PC-3 (cell line): ENCODE data around the gene VSTM2B. TPM values are rescaled to one million over a fixed set of nuclear protein-coding genes. Genes with fewer than 3 reads are reported as not detected.

ENCODE experiments used
- ATAC-seq: fragments of 200-7000 bp; cut with Tn5 transposase; 2 replicates; pipeline ENCODE4 v1.9.1; 2020; ENCODE audit warnings: mild to moderate bottlenecking, moderate library complexity
- BruUV-seq: library from RNA; stranded (reverse); fragments of 400-500 nt; replicated peaks from 2 replicates; lab custom pipeline; 2021; lab: Mats Ljungman, UMichigan
- CTCF ChIA-PET: fragments of 300-600 bp; sonication (Branson Sonifier 250); formaldehyde crosslinking; loops from one replicate; lab custom pipeline; 2022; ENCODE audit warnings: antibody characterized with exemption; lab: Charles Lee
- POLR2A ChIA-PET: fragments of 300-600 bp; sonication (Branson Sonifier 250); formaldehyde crosslinking; loops from one replicate; lab custom pipeline; 2022; ENCODE audit warnings: antibody characterized with exemption; ENCODE audit not compliant: unreplicated experiment; lab: Charles Lee
- DNase-seq: peaks from one replicate; pipeline ENCODE4 v3.0.0-alpha.2; 2015
- H2AFZ ChIP-seq: fragments of 300-600 bp; sonication (generic); 2 replicates; pipeline ENCODE4 v1.6.0; 2016; ENCODE audit warnings: antibody characterized with exemption, low read length
- H3F3A ChIP-seq: fragments of 300-600 bp; sonication (generic); one replicate; pipeline ENCODE4 v1.6.0; 2017; ENCODE audit warnings: antibody characterized with exemption, low read length, control low read depth, mild to moderate bottlenecking; ENCODE audit not compliant: unreplicated experiment
- H3K27ac ChIP-seq: fragments of 300-600 bp; sonication (generic); 2 replicates; pipeline ENCODE4 v1.5.1; 2016; ENCODE audit warnings: mild to moderate bottlenecking, low read length
- H3K27me3 ChIP-seq: fragments of 300-600 bp; sonication (generic); 2 replicates; pipeline ENCODE4 v1.6.1; 2016; ENCODE audit warnings: low read length, mixed read lengths
- H3K36me3 ChIP-seq: fragments of 300-600 bp; sonication (generic); 2 replicates; pipeline ENCODE4 v1.6.1; 2016; ENCODE audit warnings: low read depth, mixed run types, low read length, mixed read lengths
- H3K4me1 ChIP-seq: fragments of 300-600 bp; sonication (generic); 2 replicates; pipeline ENCODE4 v1.5.1; 2016; ENCODE audit warnings: low read length; ENCODE audit not compliant: insufficient read depth
- H3K4me2 ChIP-seq: fragments of 300-600 bp; sonication (generic); 2 replicates; pipeline ENCODE4 v1.6.0; 2016; ENCODE audit warnings: low read length
- H3K4me3 ChIP-seq: fragments of 300-600 bp; sonication (generic); 2 replicates; pipeline ENCODE4 v1.5.1; 2016; ENCODE audit warnings: mild to moderate bottlenecking, low read length, mixed read lengths
- H3K79me2 ChIP-seq: fragments of 300-600 bp; sonication (generic); 2 replicates; pipeline ENCODE4 v1.6.1; 2017; ENCODE audit warnings: low read length, mixed read lengths
- H3K9ac ChIP-seq: fragments of 300-600 bp; sonication (generic); 2 replicates; pipeline ENCODE4 v1.6.0; 2016; ENCODE audit warnings: mild to moderate bottlenecking, low read length
- H3K9me2 ChIP-seq: fragments of 300-600 bp; sonication (generic); replicated peaks from 2 replicates; pipeline ENCODE4 v1.6.1; 2016; ENCODE audit warnings: mixed run types, low read length, mixed read lengths
- H3K9me3 ChIP-seq: fragments of 300-600 bp; sonication (generic); 2 replicates; pipeline ENCODE4 v1.6.1; 2016; ENCODE audit warnings: low read length, mixed read lengths
- H4K20me1 ChIP-seq: fragments of 300-600 bp; sonication (generic); 2 replicates; pipeline ENCODE4 v1.6.1; 2016; ENCODE audit warnings: low read length, mixed read lengths
- EZH2 ChIP-seq: fragments of 300-600 bp; sonication (generic); IDR thresholded peaks from one replicate; pipeline ENCODE4 v1.6.1; 2017; ENCODE audit warnings: antibody characterized with exemption, mild to moderate bottlenecking, low read length; ENCODE audit not compliant: unreplicated experiment
- EZH2phosphoT487 ChIP-seq: fragments of 300-600 bp; sonication (generic); IDR thresholded peaks from 2 replicates; pipeline ENCODE4 v1.6.1; 2018; ENCODE audit warnings: mild to moderate bottlenecking, antibody characterized with exemption, low read length, borderline replicate concordance
- intact Hi-C: fragments of 100-400 bp; cut with micrococcal nuclease; formaldehyde crosslinking; loops from 2 replicates; pipeline ENCODE4 v1.9.0; 2023
- total RNA-seq: library from RNA; depleted of rRNA; stranded (reverse); fragments of >200 nt; gene quantifications from 2 replicates; pipeline ENCODE4 v1.2.3, GENCODE V29; 2014
- TF ChIP-seq, protein P1 (sequence below): fragments of 300-600 bp; sonication (generic); conservative IDR thresholded peaks from 2 replicates; pipeline ENCODE4 v1.5.1; 2017; ENCODE audit warnings: antibody characterized with exemption, low read depth, mild to moderate bottlenecking, low read length

Gene VSTM2B
- total RNA-seq, 1 experiment from 2014 or later: not detected

DNA sequence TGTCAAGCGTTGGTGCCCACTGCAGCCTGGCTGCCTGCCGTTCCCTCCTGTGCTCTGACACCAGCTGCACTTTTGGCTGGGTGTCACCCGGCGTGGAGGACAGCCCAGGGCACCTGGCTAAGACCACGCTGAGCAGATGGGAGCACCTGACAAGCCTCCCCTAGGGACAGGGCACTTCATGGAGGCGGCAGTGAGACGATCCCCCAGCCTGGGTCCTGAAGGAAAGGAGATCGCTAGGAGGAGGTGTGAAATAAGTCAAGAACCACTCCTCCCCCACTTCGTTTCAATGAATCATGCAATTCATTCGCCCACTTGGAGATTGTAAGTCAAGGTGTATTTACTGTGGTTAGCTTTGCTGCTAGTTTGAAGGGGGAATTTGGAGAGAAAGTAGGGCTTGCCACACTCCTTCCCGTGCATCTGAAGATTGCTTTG lies 38.8 kb downstream of the VSTM2B start:
- intact Hi-C loops: no loop called here
- Histone ChIP-seq H3F3A (no peaks in the 10 kb centered on the region), H3K4me2 (no peak overlapping the region), H3K9me2 (no peaks in the 10 kb centered on the region), H3K79me2 (no peaks in the 10 kb centered on the region), H3K27ac (no peak overlapping the region), H3K4me1 (no peaks in the 10 kb centered on the region), H4K20me1 (no peaks in the 10 kb centered on the region), H3K36me3 (no peaks in the 10 kb centered on the region), H3K4me3 (no peak overlapping the region), H2AFZ (no peak overlapping the region), H3K9me3 (no peaks in the 10 kb centered on the region), H3K27me3 (peaks cover 32% of the 10 kb centered on the region), H3K9ac (no peak overlapping the region)
- DNase-seq: no peak
- no peak for ATAC-seq
- ChIA-PET POLR2A (interaction anchor here (0.6 kb wide), 1 partner anchor 18 kb away, joined by 3 read pairs; no protein-coding TSS in a partner anchor), CTCF (no interaction called here)
- no TSS peak for BruUV-seq
- no peak for TF ChIP-seq EZH2phosphoT487
- TF ChIP-seq, protein P1, sequence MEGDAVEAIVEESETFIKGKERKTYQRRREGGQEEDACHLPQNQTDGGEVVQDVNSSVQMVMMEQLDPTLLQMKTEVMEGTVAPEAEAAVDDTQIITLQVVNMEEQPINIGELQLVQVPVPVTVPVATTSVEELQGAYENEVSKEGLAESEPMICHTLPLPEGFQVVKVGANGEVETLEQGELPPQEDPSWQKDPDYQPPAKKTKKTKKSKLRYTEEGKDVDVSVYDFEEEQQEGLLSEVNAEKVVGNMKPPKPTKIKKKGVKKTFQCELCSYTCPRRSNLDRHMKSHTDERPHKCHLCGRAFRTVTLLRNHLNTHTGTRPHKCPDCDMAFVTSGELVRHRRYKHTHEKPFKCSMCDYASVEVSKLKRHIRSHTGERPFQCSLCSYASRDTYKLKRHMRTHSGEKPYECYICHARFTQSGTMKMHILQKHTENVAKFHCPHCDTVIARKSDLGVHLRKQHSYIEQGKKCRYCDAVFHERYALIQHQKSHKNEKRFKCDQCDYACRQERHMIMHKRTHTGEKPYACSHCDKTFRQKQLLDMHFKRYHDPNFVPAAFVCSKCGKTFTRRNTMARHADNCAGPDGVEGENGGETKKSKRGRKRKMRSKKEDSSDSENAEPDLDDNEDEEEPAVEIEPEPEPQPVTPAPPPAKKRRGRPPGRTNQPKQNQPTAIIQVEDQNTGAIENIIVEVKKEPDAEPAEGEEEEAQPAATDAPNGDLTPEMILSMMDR: no peak

DNA sequence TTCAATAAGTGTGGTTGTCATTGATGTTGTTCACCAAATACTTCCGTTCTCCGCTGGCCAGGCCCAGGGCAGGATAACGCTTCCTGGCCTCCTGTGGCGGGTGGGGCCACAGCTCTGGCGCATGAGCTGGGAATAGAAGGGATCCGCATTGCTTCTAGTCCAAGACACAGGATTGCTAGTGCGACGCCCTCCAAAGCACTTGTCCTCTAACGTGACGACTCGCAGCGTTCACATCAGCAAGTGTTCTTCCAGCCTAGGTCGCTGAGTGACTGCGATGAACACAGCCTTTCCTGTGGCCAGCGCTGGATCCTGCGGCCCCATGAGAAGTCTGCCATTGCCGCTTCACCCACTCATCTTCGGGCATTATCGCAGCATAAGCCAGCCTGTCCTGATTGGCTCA lies 39.4 kb downstream of the VSTM2B start:
- CTCF ChIA-PET: no interaction called here
- no peaks in the 10 kb centered on the region for H3K9me3 ChIP-seq
- no TSS peak for BruUV-seq
- intact Hi-C loops: no loop called here
- no peak overlapping the region for H3K27ac ChIP-seq
- no peak overlapping the region for H3K9ac ChIP-seq
- H3K36me3 ChIP-seq: no peaks in the 10 kb centered on the region
- ATAC-seq (no peak), DNase-seq (no peak)
- H2AFZ ChIP-seq: no peak overlapping the region
- no peaks in the 10 kb centered on the region for H4K20me1 ChIP-seq
- no peaks in the 10 kb centered on the region for H3K4me1 ChIP-seq
- TF ChIP-seq EZH2: no peak
- TF ChIP-seq EZH2phosphoT487: no peak
- TF ChIP-seq, protein P1: no peak
- H3K9me2 ChIP-seq: no peaks in the 10 kb centered on the region
- H3K27me3 ChIP-seq: peaks cover 33% of the 10 kb centered on the region
- no peak overlapping the region for H3K4me2 ChIP-seq
- no peak overlapping the region for H3K4me3 ChIP-seq
- H3F3A ChIP-seq: no peaks in the 10 kb centered on the region
- no peaks in the 10 kb centered on the region for H3K79me2 ChIP-seq
- POLR2A ChIA-PET: interaction anchor here (0.6 kb wide), 1 partner anchor 19 kb away, joined by 3 read pairs; no protein-coding TSS in a partner anchor

DNA sequence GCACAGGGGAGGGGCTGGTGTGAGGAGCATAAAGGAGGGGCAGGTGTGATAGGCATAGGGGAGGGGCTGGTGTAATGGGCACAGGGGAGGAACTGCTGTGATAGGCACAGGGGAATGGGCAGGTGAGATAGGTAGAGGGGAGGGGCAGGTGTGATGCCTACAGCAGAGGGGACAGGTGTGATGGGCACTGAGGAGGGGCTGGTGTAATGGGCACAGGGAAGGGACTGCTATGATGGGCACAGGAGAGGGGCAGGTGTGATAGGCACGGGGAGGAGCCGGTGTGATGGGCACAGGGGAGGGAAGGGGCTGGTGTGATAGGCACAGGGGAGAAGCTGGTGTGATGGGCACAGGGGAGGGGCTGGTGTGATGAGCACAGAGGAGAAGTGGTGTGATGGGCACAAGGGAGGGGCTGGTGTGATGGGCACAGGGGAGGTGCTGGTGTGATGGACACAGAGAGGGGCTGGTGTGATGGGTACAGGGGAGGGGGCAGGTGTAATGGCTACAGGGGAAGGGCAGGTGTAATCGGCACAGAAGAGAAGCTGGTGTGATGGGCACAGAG lies 40.8 kb downstream of the VSTM2B start:
- TF ChIP-seq EZH2 (no peak), EZH2phosphoT487 (no peak)
- TF ChIP-seq, protein P1: no peak
- ChIA-PET CTCF (no interaction called here), POLR2A (no interaction called here)
- Histone ChIP-seq H3K9me2 (no peaks in the 10 kb centered on the region), H3K4me2 (no peak overlapping the region), H2AFZ (no peak overlapping the region), H3K27me3 (peaks cover 33% of the 10 kb centered on the region), H3K4me1 (no peaks in the 10 kb centered on the region), H3K4me3 (no peak overlapping the region), H3K27ac (no peak overlapping the region), H4K20me1 (no peaks in the 10 kb centered on the region), H3K9ac (no peak overlapping the region), H3K79me2 (no peaks in the 10 kb centered on the region), H3K9me3 (no peaks in the 10 kb centered on the region), H3F3A (no peaks in the 10 kb centered on the region), H3K36me3 (no peaks in the 10 kb centered on the region)
- BruUV-seq: no TSS peak
- no peak for ATAC-seq
- intact Hi-C loops: no loop called here
- DNase-seq: no peak
